GM21526 (cell line): ENCODE measurements around the gene CDIP1.

Experiments used
- ATAC-seq: cut with Tn5 transposase; IDR thresholded peaks from one replicate; pipeline ENCODE4 v1.9.1; 2021; ENCODE audit warnings: moderate library complexity; ENCODE audit not compliant: unreplicated experiment, low FRiP score

CDIP1 gene

DNA sequence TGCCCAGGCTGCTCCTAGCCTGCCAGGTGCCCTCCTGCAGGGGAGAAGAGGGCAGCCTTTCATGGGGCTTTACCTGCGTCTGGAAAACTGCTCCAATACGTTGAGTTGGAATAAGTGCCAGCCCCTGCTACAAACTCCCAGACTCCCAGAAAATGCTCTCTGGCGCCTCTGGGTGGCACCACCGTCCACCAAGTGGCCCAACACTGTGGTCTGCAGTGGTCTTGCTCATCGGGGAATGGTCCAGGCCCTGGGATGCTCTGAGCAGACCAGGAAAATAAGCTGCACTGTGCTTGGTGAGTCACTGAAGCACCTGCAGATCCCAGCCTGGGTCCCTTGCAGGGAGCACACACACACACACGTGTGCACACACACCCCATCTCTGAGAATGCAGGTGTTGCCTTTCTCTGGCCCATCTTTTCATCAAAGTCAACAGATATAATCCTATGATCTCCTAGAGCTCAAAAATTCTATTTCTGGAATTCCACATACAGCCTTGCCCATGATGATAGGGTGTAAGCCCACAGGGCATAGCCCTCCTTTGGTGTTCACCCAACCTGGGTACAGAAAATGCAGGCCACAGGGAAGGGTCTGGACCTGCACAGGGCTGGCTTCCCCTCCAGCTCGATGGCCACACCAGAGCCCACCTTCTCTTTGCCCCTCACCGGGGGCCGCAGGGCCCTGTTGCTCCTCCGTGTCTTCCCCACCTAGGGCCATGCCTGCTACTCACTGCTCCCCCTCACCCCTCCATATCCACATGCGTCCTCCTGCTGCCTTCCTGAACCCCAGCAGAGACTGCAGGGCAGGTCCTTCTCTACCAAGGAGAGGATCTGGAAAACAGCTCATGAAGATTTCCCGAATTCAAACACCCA is 20.5 kb downstream of the CDIP1 start:
- ATAC-seq, result no peak

GRCh38 chr16:4515611-4516233 is 22.9 kb downstream of the CDIP1 start:
- no peak for ATAC-seq

GRCh38 chr16:4514606-4515005 is 24.0 kb downstream of the CDIP1 start:
- ATAC-seq, result no peak

- ATAC-seq, result no peak
Measured at GRCh38 chr16:4513881-4514280, 24.7 kb downstream of the CDIP1 start.

DNA sequence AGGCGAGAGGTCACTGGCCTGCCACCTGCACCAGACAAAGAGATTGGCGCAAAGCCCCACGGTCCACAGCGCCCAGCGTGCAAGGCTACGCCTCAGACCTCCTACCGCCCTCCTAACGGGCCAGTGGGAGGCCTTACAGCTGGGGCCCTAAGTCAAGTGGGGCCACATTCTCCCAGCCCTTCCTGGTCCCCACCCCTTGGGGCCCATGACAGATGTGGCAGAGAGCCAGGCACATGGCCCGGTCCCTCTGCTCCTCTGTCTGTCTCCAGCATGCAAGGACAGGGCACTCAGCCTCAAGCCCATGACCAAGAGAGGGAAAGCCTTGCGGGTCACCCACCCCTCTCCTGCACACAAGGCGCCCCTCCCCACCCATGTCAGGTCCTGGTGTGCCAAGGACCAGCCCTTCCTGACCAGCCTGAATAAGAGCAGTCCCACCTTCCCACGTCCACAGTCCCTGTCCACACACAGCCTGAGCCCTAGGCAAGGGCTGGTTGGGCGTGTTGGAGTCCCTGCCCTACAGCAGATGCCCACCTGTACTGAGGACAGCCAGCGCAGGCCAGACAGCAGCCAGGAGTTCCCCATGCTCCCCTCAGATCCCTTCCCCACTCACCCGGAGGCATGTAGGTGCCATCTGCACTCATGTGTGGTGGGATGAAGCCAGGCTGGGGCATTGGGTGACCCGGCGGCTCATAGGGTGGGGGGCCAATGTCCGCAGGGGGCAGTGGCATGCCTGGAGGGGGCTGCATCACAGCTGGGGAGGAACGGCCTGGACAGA is 25.3 kb downstream of the CDIP1 start:
- ATAC-seq, result no peak

- no peak for ATAC-seq
Measured at GRCh38 chr16:4512473-4512872, 26.1 kb downstream of the CDIP1 start.

GRCh38 chr16:4511441-4512082 is 27.0 kb downstream of the CDIP1 start:
- no peak for ATAC-seq

GRCh38 chr16:4510747-4511426 is 27.7 kb downstream of the CDIP1 start:
- no peak for ATAC-seq

DNA sequence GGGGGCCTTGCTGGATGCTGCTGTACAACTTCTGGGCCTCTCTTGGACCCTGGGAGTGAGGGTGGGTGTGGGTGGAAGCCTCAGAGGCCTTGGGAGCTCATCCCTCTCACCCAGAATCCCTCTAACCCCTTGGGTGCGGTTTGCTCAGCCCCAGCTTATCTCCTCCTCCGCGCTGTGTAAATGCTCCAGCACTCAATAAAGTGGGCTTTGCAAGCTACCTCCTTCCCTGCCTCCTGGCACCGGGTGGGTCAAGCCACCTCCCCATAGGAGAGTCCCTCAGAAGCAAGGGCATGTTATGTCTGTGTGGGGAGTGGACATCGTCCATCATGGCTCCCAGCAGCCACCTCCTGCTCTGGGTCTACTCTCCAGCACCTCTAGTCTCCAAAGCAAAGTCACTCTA is 28.4 kb downstream of the CDIP1 start:
- no peak for ATAC-seq

GRCh38 chr16:4509420-4509819 is 29.2 kb downstream of the CDIP1 start:
- ATAC-seq, result no peak

DNA sequence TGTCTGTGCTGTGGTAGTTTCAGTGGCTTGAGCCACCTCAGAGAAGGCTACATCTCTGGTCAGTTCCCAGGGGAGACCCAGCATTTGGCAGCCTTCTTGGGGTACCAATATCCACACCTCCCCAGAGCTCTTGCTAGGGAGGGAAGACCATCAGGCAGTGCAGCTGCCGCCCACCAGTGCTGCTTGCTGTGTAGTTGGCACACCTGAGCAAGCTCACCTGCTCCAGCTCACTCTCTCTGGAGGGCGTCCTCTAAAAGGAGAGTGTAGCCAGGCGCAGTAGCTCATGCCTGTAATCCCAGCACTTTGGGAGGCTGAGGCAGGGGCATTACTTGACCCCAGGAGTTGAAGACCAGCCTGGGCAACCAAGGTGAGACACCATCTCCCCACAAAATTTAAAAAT is 29.8 kb downstream of the CDIP1 start:
- no peak for ATAC-seq

GRCh38 chr16:4507588-4508345 is 30.8 kb downstream of the CDIP1 start:
- ATAC-seq, result no peak

GRCh38 chr16:4506450-4506849 is 32.1 kb downstream of the CDIP1 start:
- ATAC-seq, result no peak

DNA sequence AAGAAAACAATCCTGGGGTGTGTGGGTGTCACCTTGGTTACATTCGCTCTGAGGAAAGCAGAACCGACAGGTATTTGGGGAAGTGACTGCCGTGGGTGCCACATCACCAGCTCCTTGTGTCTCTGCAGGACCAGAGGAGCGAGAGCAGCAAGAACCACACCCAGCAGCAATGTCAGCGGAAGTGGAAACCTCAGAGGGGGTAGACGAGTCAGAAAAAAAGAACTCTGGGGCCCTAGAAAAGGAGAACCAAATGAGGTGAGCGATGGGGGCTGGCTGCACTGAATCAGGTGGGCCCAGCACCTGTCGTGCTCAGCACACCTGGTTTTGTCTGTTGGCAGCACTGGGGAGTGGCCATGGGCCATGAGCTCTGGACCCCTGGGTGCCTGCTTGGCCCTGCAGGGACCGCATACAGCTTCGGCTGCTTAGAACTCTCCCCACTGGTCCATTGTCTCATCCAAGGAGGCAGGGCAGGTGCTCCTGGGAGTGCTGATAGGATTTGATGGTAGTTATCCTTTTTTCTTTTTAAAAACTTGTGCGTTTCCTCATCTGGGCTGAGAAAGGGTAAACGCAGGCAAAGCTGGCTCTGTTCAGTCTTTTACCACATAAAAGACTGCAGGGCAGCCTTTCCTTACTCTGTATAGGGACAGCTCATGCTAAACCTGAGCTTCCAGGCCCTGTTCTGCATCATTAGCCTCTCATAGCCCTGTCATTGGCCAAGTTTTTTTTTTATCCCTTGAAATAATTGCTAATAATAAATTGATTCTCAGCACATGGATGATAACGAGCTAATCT is 33.0 kb downstream of the CDIP1 start:
- peak; percentile 75 for ATAC-seq

- no peak for ATAC-seq
Measured at GRCh38 chr16:4501071-4501478, 37.5 kb downstream of the CDIP1 start.

DNA sequence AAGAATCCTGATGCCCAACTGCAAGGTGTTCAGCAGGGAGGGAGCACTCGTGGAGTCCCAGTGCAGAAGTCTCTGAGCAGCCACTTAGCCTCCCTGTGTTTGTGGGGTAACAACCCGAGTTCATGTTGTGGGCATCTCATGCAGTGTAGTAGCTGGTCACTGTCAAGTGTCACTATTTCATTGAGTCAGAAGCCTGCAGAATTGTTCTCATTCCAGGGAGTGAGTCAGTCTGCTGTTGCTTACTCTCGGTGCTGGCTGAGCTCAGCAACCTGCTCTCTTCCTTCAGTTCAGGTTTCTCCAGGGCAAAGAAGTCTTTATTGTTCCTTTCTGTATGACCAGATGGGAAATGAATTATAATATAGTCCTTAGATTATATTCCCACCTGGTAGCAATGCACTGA is 38.3 kb downstream of the CDIP1 start:
- ATAC-seq, result no peak

DNA sequence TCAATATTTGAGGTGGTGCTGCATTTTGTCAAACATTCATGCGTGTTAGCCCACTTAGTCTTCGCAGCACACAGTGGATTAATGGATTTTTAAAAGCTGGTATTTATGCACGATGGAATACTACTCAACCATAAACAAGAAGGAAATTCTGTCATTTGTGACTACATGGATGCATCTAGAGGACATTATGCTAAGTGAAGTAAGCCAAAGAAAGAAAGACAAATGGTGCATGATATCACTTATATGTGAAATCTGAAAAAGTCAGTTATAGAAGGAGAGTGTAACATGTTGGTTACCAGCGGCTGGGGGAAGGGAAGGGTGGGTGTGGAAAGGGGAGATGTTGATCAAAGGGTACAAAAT is 39.4 kb downstream of the CDIP1 start:
- no peak for ATAC-seq

- ATAC-seq, result no peak
Measured at GRCh38 chr16:4498546-4499195, 39.9 kb downstream of the CDIP1 start.
